GM10847 (cell line): ENCODE data around the gene CA7.

Experiments used
- POLR2A ChIP-seq: IDR thresholded peaks from 2 replicates; pipeline ENCODE4 v1.6.1; 2011; ENCODE audit not compliant: insufficient read length; ENCODE audit errors: extremely low read depth

Gene CA7

GRCh38 chr16:66840883-66841282, 3.3 kb upstream of the CA7 start:
- no peak for TF ChIP-seq POLR2A

- TF ChIP-seq POLR2A: no peak
These were observed 2.8 kb upstream of the CA7 start for GRCh38 chr16:66841366-66841765.

- no peak for TF ChIP-seq POLR2A
These were observed 1.4 kb upstream of the CA7 start for GRCh38 chr16:66842765-66843164.

- no peak for TF ChIP-seq POLR2A
These were observed 1.0 kb upstream of the CA7 start for GRCh38 chr16:66843191-66843590.

GRCh38 chr16:66844009-66844341, 239 bp upstream of the CA7 start:
- no peak for TF ChIP-seq POLR2A

- no peak for TF ChIP-seq POLR2A
These were observed 831 bp downstream of the CA7 start for GRCh38 chr16:66845080-66845410.

GRCh38 chr16:66845791-66846221, 1.6 kb downstream of the CA7 start:
- no peak for TF ChIP-seq POLR2A

- TF ChIP-seq POLR2A: no peak
These were observed 2.1 kb downstream of the CA7 start for GRCh38 chr16:66846266-66846665.

GRCh38 chr16:66846831-66847230, 2.6 kb downstream of the CA7 start:
- no peak for TF ChIP-seq POLR2A

- no peak for TF ChIP-seq POLR2A
These were observed 3.4 kb downstream of the CA7 start for GRCh38 chr16:66847533-66848067.

- no peak for TF ChIP-seq POLR2A
These were observed 4.0 kb downstream of the CA7 start for GRCh38 chr16:66848172-66848571.

- no peak for TF ChIP-seq POLR2A
These were observed 4.8 kb downstream of the CA7 start for GRCh38 chr16:66849021-66849420.

- TF ChIP-seq POLR2A: no peak
These were observed 5.3 kb downstream of the CA7 start for GRCh38 chr16:66849549-66849948.

GRCh38 chr16:66850115-66850815, 6.1 kb downstream of the CA7 start:
- no peak for TF ChIP-seq POLR2A

GRCh38 chr16:66851166-66851964, 7.2 kb downstream of the CA7 start:
- no peak for TF ChIP-seq POLR2A

- TF ChIP-seq POLR2A: no peak
These were observed 9.3 kb downstream of the CA7 start for GRCh38 chr16:66853261-66854139.

GRCh38 chr16:66856184-66856730, 12.0 kb downstream of the CA7 start:
- TF ChIP-seq POLR2A: no peak
